Islet of Langerhans (tissue), 1 donor: Measurements from ENCODE around the gene MRI1.
"Not testable (repeated sequence)": the region's sequence is repeated elsewhere in the genome, so short reads cannot be mapped to it uniquely, and the experiment has no call there.

Experiments
- FAIRE-seq: peaks from one replicate; lab custom pipeline; 2011; peaks lifted over from hg19 to GRCh38; lab: Jason Lieb, UNC

MRI1 gene

GRCh38 chr19:13761423-13761822 is 2.9 kb upstream of the MRI1 start:
- no peak for FAIRE-seq

GRCh38 chr19:13762635-13763235 is 1.6 kb upstream of the MRI1 start:
- no peak for FAIRE-seq

- no peak for FAIRE-seq
Measured at GRCh38 chr19:13763265-13763664, 1.1 kb upstream of the MRI1 start.

- FAIRE-seq = no peak
Measured at GRCh38 chr19:13764821-13765394, 586 bp downstream of the MRI1 start.

GRCh38 chr19:13765395-13766094 is 1.2 kb downstream of the MRI1 start:
- FAIRE-seq = no peak

GRCh38 chr19:13766095-13766481 is 1.8 kb downstream of the MRI1 start:
- FAIRE-seq = no peak

- no peak for FAIRE-seq
Measured at GRCh38 chr19:13768510-13768909, 4.2 kb downstream of the MRI1 start.

- no peak for FAIRE-seq
Measured at GRCh38 chr19:13770013-13770635, 5.8 kb downstream of the MRI1 start.

GRCh38 chr19:13774217-13775191 is 10.2 kb downstream of the MRI1 start, which contains the start of gene C19orf53:
TSS of gene C19orf53 (plus strand) at chr19:13774456. CDS start at chr19:13774478, 22 bp downstream.
- FAIRE-seq = peak; percentile 73

- no peak for FAIRE-seq
Measured at GRCh38 chr19:13778398-13778797, 14.1 kb downstream of the MRI1 start.

GRCh38 chr19:13778847-13779246 is 14.5 kb downstream of the MRI1 start:
- no peak for FAIRE-seq

GRCh38 chr19:13779794-13780193 is 15.5 kb downstream of the MRI1 start:
- FAIRE-seq = not testable (repeated sequence)

- FAIRE-seq = no peak
Measured at GRCh38 chr19:13781547-13781946, 17.2 kb downstream of the MRI1 start.

- FAIRE-seq = no peak
Measured at GRCh38 chr19:13782537-13782936, 18.2 kb downstream of the MRI1 start.

GRCh38 chr19:13783565-13784500 is 19.5 kb downstream of the MRI1 start:
- FAIRE-seq = no peak

- FAIRE-seq = no peak
Measured at GRCh38 chr19:13784731-13785452, 20.6 kb downstream of the MRI1 start.

GRCh38 chr19:13788991-13789390 is 24.7 kb downstream of the MRI1 start:
- no peak for FAIRE-seq

GRCh38 chr19:13790354-13790753 is 26.0 kb downstream of the MRI1 start:
- no peak for FAIRE-seq

- FAIRE-seq = not testable (repeated sequence)
Measured at GRCh38 chr19:13793317-13793716, 29.0 kb downstream of the MRI1 start.

GRCh38 chr19:13794398-13794756 is 30.1 kb downstream of the MRI1 start:
- FAIRE-seq = no peak
